Endodermal cell (in vitro differentiated cells): ENCODE measurements around the gene LIMS2. TPM values are rescaled to one million over a fixed set of nuclear protein-coding genes. Genes with fewer than 3 reads are reported as not detected.

Experiments
- DNase-seq: peaks from one replicate; pipeline ENCODE4 v3.0.0-alpha.2; 2017
- H3K27ac ChIP-seq: 2 replicates; pipeline ENCODE4 v1.5.1; 2013; ENCODE audit warnings: mild to moderate bottlenecking, low read depth, low read length, moderate library complexity
- H3K27me3 ChIP-seq: 2 replicates; pipeline ENCODE4 v1.6.1; 2013; ENCODE audit warnings: mild to moderate bottlenecking, low read length, moderate library complexity; ENCODE audit not compliant: insufficient read depth, control insufficient read depth, poor library complexity, severe bottlenecking
- H3K36me3 ChIP-seq: 2 replicates; pipeline ENCODE4 v1.7.0; 2013; ENCODE audit warnings: mild to moderate bottlenecking, low read length, moderate library complexity; ENCODE audit not compliant: control insufficient read depth, insufficient read depth
- H3K4me1 ChIP-seq: one replicate; pipeline ENCODE4 v1.7.0; 2013; ENCODE audit warnings: low read length; ENCODE audit not compliant: control insufficient read depth, insufficient read depth
- H3K4me3 ChIP-seq: 2 replicates; pipeline ENCODE4 v1.5.1; 2013; ENCODE audit warnings: mild to moderate bottlenecking, low read length, moderate library complexity
- H3K9ac ChIP-seq: 2 replicates; pipeline ENCODE4 v1.6.1; 2013; ENCODE audit warnings: mild to moderate bottlenecking, low read length, moderate library complexity; ENCODE audit not compliant: poor library complexity, severe bottlenecking; ENCODE audit errors: extremely low read depth
- H3K9me3 ChIP-seq: 2 replicates; pipeline ENCODE4 v1.6.1; 2013; ENCODE audit warnings: mild to moderate bottlenecking, low read length, moderate library complexity; ENCODE audit not compliant: control insufficient read depth
- H3K27ac Mint-ChIP-seq: 2 replicates; pipeline ENCODE4 v1.8.0; 2020; ENCODE audit warnings: mixed read lengths
- H3K27me3 Mint-ChIP-seq: 2 replicates; pipeline ENCODE4 v1.8.0; 2021; ENCODE audit warnings: mild to moderate bottlenecking, mixed read lengths; ENCODE audit not compliant: insufficient read depth
- H3K36me3 Mint-ChIP-seq: 2 replicates; pipeline ENCODE4 v1.8.0; 2020; ENCODE audit warnings: low read depth, mixed read lengths
- H3K4me1 Mint-ChIP-seq: 2 replicates; pipeline ENCODE4 v1.8.0; 2020; ENCODE audit warnings: mixed read lengths
- H3K4me3 Mint-ChIP-seq: 2 replicates; pipeline ENCODE4 v1.8.0; 2020; ENCODE audit warnings: mild to moderate bottlenecking, moderate library complexity, mixed read lengths
- H3K9me3 Mint-ChIP-seq: 2 replicates; pipeline ENCODE4 v1.8.0; 2020; ENCODE audit warnings: mild to moderate bottlenecking, mixed read lengths
- CTCF ChIP-seq: fragments of 200-600 bp; sonication (generic); conservative IDR thresholded peaks from 2 replicates; pipeline ENCODE4 v1.5.0; 2021; ENCODE audit warnings: antibody characterized with exemption, mild to moderate bottlenecking
- WGBS, 2 experiments: methylation state at CpG; one replicate each; pipeline versions ENCODE4 v1.1.5 to v1.1.7; 2013; ENCODE audit warnings: missing lambda C conversion rate in 2 of 2, mixed read lengths in 1 of 2; ENCODE audit not compliant: insufficient coverage in 1 of 2, insufficient read length in 1 of 2; 5-methylcytosine and 5-hydroxymethylcytosine counted together
- total RNA-seq, 2 donors: library from RNA; stranded (reverse); fragmentation: NEBNext Ultra II Directional in 1 of 2; extraction: Animal tissue kit (Norgen Biotek cat#: 25700) in 1 of 2; gene quantifications; 2 replicates in 1 of 2; 3 replicates in 1 of 2; pipeline ENCODE4 v1.2.1, GENCODE V29; 2021

Gene LIMS2
- total RNA-seq, 2 donors from 2014 or later = 3.9 to 9.8 TPM

- 84 to 94% methylated on average over 7 to 16 of the region's 17 CpGs for WGBS, 2 experiments
- peaks cover 5% of the 10 kb centered on the region for H3K9me3 Mint-ChIP-seq
- H3K27me3 Mint-ChIP-seq = peaks cover 2% of the 10 kb centered on the region
- no peak overlapping the region for H3K27ac ChIP-seq
- peak; percentile 30 for DNase-seq
- H3K4me1 Mint-ChIP-seq = no peaks in the 10 kb centered on the region
- no peak for TF ChIP-seq CTCF
- H3K27ac Mint-ChIP-seq = no peak overlapping the region
- H3K36me3 ChIP-seq = no peaks in the 10 kb centered on the region
- H3K27me3 ChIP-seq = no peaks in the 10 kb centered on the region
- no peak overlapping the region for H3K4me3 ChIP-seq
- H3K9ac ChIP-seq = no peak overlapping the region
- H3K9me3 ChIP-seq = no peaks in the 10 kb centered on the region
- H3K4me3 Mint-ChIP-seq = no peak overlapping the region
- H3K36me3 Mint-ChIP-seq = no peaks in the 10 kb centered on the region
- no peaks in the 10 kb centered on the region for H3K4me1 ChIP-seq
Measured at GRCh38 chr2:127597046-127597983, 78.0 kb downstream of the LIMS2 start.

GRCh38 chr2:127596311-127597045 is 78.9 kb downstream of the LIMS2 start:
- Histone ChIP-seq H3K9me3 (no peaks in the 10 kb centered on the region), H3K4me1 (no peaks in the 10 kb centered on the region), H3K36me3 (no peaks in the 10 kb centered on the region), H3K9ac (no peak overlapping the region), H3K4me3 (no peak overlapping the region), H3K27me3 (no peaks in the 10 kb centered on the region), H3K27ac (no peak overlapping the region)
- H3K9me3 Mint-ChIP-seq = peaks cover 3% of the 10 kb centered on the region
- peak; percentile 27 for DNase-seq
- peaks cover 2% of the 10 kb centered on the region for H3K27me3 Mint-ChIP-seq
- H3K4me3 Mint-ChIP-seq = no peak overlapping the region
- H3K36me3 Mint-ChIP-seq = no peaks in the 10 kb centered on the region
- H3K27ac Mint-ChIP-seq = no peak overlapping the region
- no peak for TF ChIP-seq CTCF
- WGBS, 2 experiments = 93 to 96% methylated on average over 8 to 14 of the region's 14 CpGs
- H3K4me1 Mint-ChIP-seq = no peaks in the 10 kb centered on the region

- no peak overlapping the region for H3K27ac ChIP-seq
- peaks cover 3% of the 10 kb centered on the region for H3K4me1 ChIP-seq
- 92 to 100% methylated on average over 3 to 10 of the region's 10 CpGs for WGBS, 2 experiments
- H3K4me3 ChIP-seq = no peak overlapping the region
- Mint-ChIP-seq H3K9me3 (peaks cover 3% of the 10 kb centered on the region), H3K36me3 (no peaks in the 10 kb centered on the region), H3K4me3 (no peak overlapping the region), H3K27me3 (peaks cover 2% of the 10 kb centered on the region), H3K27ac (no peak overlapping the region), H3K4me1 (peaks cover 4% of the 10 kb centered on the region)
- no peak overlapping the region for H3K9ac ChIP-seq
- DNase-seq = peak; percentile 17
- no peaks in the 10 kb centered on the region for H3K27me3 ChIP-seq
- H3K36me3 ChIP-seq = no peaks in the 10 kb centered on the region
- TF ChIP-seq CTCF = no peak
- H3K9me3 ChIP-seq = no peaks in the 10 kb centered on the region
Measured at GRCh38 chr2:127594116-127594591, 81.2 kb downstream of the LIMS2 start.
